Karpas-422 (cell line): ENCODE measurements around the gene CST11. TPM values are rescaled to one million over a fixed set of nuclear protein-coding genes. Genes with fewer than 3 reads are reported as not detected.

Source experiments
- DNase-seq: peaks from one replicate; pipeline ENCODE4 v3.0.0-alpha.2; 2015
- H2AFZ ChIP-seq: fragments of 200-600 bp; sonication (generic); 2 replicates; pipeline ENCODE4 v1.6.1; 2014; ENCODE audit warnings: antibody characterized with exemption, low read length, mixed read lengths
- H3K27ac ChIP-seq: fragments of 200-600 bp; sonication (generic); 2 replicates; pipeline ENCODE4 v1.5.1; 2014; ENCODE audit warnings: mild to moderate bottlenecking, low read length, moderate library complexity
- H3K27me3 ChIP-seq: fragments of 200-600 bp; sonication (generic); 2 replicates; pipeline ENCODE4 v1.6.1; 2014; ENCODE audit warnings: low read length, mixed read lengths
- H3K36me3 ChIP-seq: fragments of 200-600 bp; sonication (generic); 2 replicates; pipeline ENCODE4 v1.6.1; 2014; ENCODE audit warnings: low read length, mixed read lengths; ENCODE audit not compliant: insufficient read depth
- H3K4me1 ChIP-seq: fragments of 200-600 bp; sonication (generic); 2 replicates; pipeline ENCODE4 v1.6.1; 2014; ENCODE audit warnings: mild to moderate bottlenecking, low read length, mixed read lengths
- H3K4me2 ChIP-seq: fragments of 200-600 bp; sonication (generic); 2 replicates; pipeline ENCODE4 v1.6.1; 2014; ENCODE audit warnings: low read length, low read depth, mild to moderate bottlenecking; ENCODE audit not compliant: poor library complexity, severe bottlenecking
- H3K4me3 ChIP-seq: fragments of 200-600 bp; sonication (generic); 2 replicates; pipeline ENCODE4 v1.5.1; 2014; ENCODE audit warnings: mild to moderate bottlenecking, antibody characterized with exemption, low read length, mixed read lengths
- H3K79me2 ChIP-seq: fragments of 200-600 bp; sonication (generic); 2 replicates; pipeline ENCODE4 v1.6.1; 2014; ENCODE audit warnings: mild to moderate bottlenecking, low read length, mixed read lengths
- H3K9ac ChIP-seq: fragments of 200-600 bp; sonication (generic); 2 replicates; pipeline ENCODE4 v1.6.0; 2014; ENCODE audit warnings: low read length
- H3K9me2 ChIP-seq: fragments of 200-600 bp; sonication (generic), shearing (Covaris generic); replicated peaks from 2 replicates; pipeline ENCODE4 v1.6.0; 2014; ENCODE audit warnings: mild to moderate bottlenecking, low read length, moderate library complexity; ENCODE audit not compliant: insufficient read depth
- H3K9me3 ChIP-seq: fragments of 300-700, 200-600 bp; sonication (generic); 2 replicates; pipeline ENCODE4 v1.6.1; 2014; ENCODE audit warnings: low read length, mixed read lengths
- H4K20me1 ChIP-seq: fragments of 200-600 bp; sonication (generic); 2 replicates; pipeline ENCODE4 v1.6.1; 2014; ENCODE audit warnings: mild to moderate bottlenecking, antibody characterized with exemption, low read length, low read depth; ENCODE audit not compliant: insufficient read depth
- total RNA-seq: library from RNA; depleted of rRNA; stranded (reverse); fragments of >200 nt; shearing (Covaris generic); gene quantifications from 2 replicates; pipeline ENCODE4 v1.2.3, GENCODE V29; 2014; ENCODE audit warnings: low replicate concordance

The CST11 gene
- total RNA-seq, 1 experiment from 2014 or later: not detected

DNA sequence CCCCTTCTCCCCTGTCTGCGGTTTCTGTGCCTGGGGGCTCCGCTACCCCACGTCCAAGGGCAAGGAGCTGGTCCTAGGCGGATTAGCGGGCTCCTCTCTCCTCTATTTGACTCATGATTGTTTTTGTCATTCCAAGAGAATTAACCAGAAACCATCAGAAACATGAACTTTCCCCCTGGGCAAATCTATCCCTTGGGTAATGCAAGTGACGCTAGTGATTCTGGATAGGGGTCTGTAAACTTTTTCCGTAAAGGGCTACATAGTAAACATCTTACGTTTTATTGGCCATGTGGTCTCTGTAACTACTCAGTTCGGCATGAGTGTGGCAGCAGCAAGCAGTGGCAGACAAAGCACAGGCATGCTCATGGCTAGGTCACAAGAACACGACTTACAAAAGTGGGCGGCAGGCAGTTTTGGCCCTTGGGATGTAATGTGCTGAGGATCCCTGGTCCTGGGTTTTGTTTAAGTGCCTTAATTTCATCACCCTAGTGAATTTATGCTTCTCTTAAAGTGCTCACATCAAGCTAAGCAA, 654 bp downstream of the CST11 start:
- Histone ChIP-seq H3K9me2 (no peaks in the 10 kb centered on the region), H3K4me3 (no peak overlapping the region), H3K9me3 (no peaks in the 10 kb centered on the region), H2AFZ (no peak overlapping the region), H3K9ac (no peak overlapping the region), H3K4me1 (no peaks in the 10 kb centered on the region), H3K27me3 (no peaks in the 10 kb centered on the region), H3K4me2 (no peak overlapping the region), H3K27ac (no peak overlapping the region), H3K79me2 (no peaks in the 10 kb centered on the region), H4K20me1 (no peaks in the 10 kb centered on the region), H3K36me3 (no peaks in the 10 kb centered on the region)
- no peak for DNase-seq

DNA sequence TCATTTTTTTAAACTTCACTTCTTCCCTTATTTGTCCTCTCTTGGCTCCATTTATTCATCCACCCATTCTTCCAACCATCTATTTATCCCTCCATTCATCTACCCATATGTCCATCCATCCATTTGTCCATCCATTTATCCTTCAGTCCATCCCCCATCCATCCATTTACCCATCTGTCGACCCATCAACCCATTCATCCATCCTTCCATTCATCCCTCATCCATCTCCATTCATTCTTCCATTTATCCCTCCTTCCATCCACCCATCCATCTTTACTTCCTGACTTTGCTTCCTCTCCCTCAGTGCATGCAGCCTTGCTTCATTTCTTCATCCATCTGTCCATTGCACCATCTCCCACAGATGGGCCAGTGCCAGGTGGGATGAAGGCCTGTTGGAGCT, 1.8 kb downstream of the CST11 start:
- no peaks in the 10 kb centered on the region for H4K20me1 ChIP-seq
- no peak overlapping the region for H3K4me3 ChIP-seq
- no peaks in the 10 kb centered on the region for H3K9me2 ChIP-seq
- H2AFZ ChIP-seq: no peak overlapping the region
- no peak for DNase-seq
- H3K36me3 ChIP-seq: no peaks in the 10 kb centered on the region
- H3K27ac ChIP-seq: no peak overlapping the region
- no peaks in the 10 kb centered on the region for H3K27me3 ChIP-seq
- no peak overlapping the region for H3K9ac ChIP-seq
- H3K4me2 ChIP-seq: no peak overlapping the region
- H3K4me1 ChIP-seq: no peaks in the 10 kb centered on the region
- H3K9me3 ChIP-seq: no peaks in the 10 kb centered on the region
- H3K79me2 ChIP-seq: no peaks in the 10 kb centered on the region

DNA sequence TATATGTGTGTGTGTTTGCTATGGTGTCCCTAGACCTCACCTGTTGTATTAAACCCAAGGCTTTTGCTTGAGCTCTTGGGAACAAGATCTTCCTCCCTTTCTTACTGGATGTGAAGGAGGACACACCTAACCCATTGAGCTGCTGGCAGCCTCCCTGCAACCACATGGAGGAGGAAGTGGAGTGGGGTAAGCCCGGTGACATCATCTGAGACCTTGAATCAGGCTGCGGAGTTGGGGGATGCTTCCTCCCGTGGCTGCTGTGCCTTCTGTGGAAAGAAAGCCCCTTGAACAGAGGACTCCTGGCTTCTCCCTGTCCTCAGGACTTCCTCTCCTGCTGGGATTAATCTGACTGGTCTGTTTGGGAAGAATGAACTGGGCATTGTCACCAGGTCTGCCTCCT, 3.3 kb downstream of the CST11 start:
- no peaks in the 10 kb centered on the region for H3K27me3 ChIP-seq
- H3K4me3 ChIP-seq: no peak overlapping the region
- no peaks in the 10 kb centered on the region for H4K20me1 ChIP-seq
- no peak overlapping the region for H3K27ac ChIP-seq
- H3K4me1 ChIP-seq: no peaks in the 10 kb centered on the region
- no peak overlapping the region for H3K9ac ChIP-seq
- DNase-seq: no peak
- no peaks in the 10 kb centered on the region for H3K9me2 ChIP-seq
- H3K9me3 ChIP-seq: no peaks in the 10 kb centered on the region
- H2AFZ ChIP-seq: no peak overlapping the region; the same call in 1 of the 2 replicates
- no peaks in the 10 kb centered on the region for H3K79me2 ChIP-seq
- H3K4me2 ChIP-seq: no peak overlapping the region
- H3K36me3 ChIP-seq: no peaks in the 10 kb centered on the region

DNA sequence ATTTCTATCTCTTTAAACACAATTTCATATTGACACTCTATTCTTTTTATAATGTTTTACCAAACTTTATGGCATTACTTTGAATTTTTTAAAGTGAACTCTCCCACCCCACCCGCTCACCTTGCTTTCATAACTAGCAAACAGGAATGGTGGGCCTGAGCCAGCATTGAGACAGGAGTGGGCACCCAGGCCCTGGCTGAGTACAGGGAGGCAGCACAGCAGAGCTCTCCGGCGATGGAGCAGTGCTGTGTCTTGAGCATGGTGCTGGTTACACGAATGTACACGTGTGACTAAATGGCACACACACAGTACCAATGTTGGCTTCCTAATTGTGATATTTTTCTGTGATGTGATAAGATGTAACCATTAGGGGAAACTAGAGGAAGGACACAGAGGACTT, 4.5 kb downstream of the CST11 start:
- no peak for DNase-seq
- H3K4me1 ChIP-seq: no peaks in the 10 kb centered on the region

DNA sequence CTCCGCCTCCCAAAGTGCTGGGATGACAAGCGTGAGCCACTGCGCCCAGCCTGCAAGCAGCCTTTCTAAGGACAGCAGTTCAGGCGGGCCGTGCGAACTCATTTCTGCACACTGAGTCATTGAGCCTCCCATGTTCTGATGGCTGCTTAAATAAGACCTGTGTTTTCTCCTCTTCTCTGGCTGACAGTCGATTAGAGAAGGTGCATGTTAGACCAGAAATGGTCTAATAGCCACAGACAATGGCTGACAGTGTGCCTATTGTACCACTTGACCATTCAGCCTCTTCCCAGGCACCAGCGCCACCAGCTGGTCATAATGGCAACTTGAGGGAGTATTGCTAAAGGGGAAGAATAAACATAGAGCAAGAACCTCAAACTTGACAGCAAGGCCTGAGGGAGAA, 6.2 kb downstream of the CST11 start:
- Histone ChIP-seq H2AFZ (no peak overlapping the region), H3K9me3 (no peaks in the 10 kb centered on the region), H3K4me3 (no peak overlapping the region), H3K4me2 (no peak overlapping the region), H4K20me1 (no peaks in the 10 kb centered on the region), H3K27me3 (no peaks in the 10 kb centered on the region), H3K4me1 (no peaks in the 10 kb centered on the region), H3K27ac (no peak overlapping the region), H3K79me2 (no peaks in the 10 kb centered on the region), H3K9me2 (no peaks in the 10 kb centered on the region), H3K36me3 (no peaks in the 10 kb centered on the region), H3K9ac (no peak overlapping the region)
- peak; percentile 86 for DNase-seq

More for the DNA sequence above, 4.5 kb downstream of the CST11 start:
- Histone ChIP-seq H3K9ac (no peak overlapping the region), H3K4me2 (no peak overlapping the region), H3K27ac (no peak overlapping the region), H3K36me3 (no peaks in the 10 kb centered on the region), H3K9me2 (no peaks in the 10 kb centered on the region), H3K9me3 (no peaks in the 10 kb centered on the region), H3K79me2 (no peaks in the 10 kb centered on the region), H3K27me3 (no peaks in the 10 kb centered on the region), H3K4me3 (no peak overlapping the region), H4K20me1 (no peaks in the 10 kb centered on the region), H2AFZ (no peak overlapping the region)

DNA sequence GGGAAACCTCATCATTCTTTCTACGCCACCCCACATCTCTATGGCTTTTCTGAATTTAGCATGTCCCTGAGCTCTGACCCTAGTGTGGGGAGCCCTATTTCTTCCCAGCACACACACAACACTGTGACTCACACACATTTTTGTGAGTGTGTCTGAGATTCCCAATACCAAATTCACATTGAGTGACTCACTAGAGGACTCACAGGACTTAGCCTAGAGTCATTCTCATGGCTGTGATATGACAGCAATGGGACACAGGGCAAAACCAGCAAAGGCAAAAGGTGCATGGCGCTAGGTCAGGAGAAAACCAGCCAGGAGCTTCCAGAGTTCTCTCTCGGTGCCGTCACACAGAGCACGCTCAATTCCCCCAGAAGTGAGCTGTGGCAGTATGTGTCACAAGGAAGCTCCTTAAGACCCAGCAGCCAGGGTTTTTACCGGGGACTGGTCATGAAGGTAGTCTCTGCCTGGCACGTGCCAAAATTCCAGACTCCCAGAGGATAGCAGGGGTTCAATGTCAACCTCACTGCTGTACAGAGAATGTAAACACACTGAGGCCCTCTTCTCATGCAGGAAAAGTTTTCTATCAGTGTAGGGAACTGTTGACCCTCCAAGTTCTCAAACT, 7.0 kb downstream of the CST11 start:
- Histone ChIP-seq H3K4me2 (no peak overlapping the region), H3K4me1 (no peaks in the 10 kb centered on the region), H3K79me2 (no peaks in the 10 kb centered on the region), H3K9me3 (no peaks in the 10 kb centered on the region), H3K36me3 (no peaks in the 10 kb centered on the region), H3K27ac (no peak overlapping the region), H3K4me3 (no peak overlapping the region), H2AFZ (no peak overlapping the region), H3K27me3 (no peaks in the 10 kb centered on the region), H3K9me2 (no peaks in the 10 kb centered on the region), H4K20me1 (no peaks in the 10 kb centered on the region), H3K9ac (no peak overlapping the region)
- DNase-seq: no peak

DNA sequence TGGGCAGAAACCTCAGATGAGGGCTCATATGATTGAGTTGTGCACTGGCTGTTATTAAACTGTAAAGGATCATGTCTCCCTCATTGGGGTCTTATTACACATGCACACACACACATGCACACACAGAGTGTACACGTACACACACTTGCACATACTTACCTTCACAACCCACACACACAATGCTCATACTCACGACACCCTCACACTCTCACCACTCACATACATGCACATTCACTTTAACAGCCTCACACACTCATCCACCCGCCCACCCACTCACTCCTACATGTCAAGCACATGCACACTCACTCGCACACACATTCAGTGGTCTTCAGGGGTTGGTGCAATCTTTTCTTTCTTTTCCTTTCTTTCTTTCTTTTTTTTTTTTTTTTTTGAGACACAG, 7.8 kb downstream of the CST11 start:
- Histone ChIP-seq H4K20me1 (no peaks in the 10 kb centered on the region), H3K27me3 (no peaks in the 10 kb centered on the region), H3K79me2 (no peaks in the 10 kb centered on the region), H2AFZ (no peak overlapping the region), H3K4me2 (no peak overlapping the region), H3K27ac (no peak overlapping the region), H3K9me3 (no peaks in the 10 kb centered on the region), H3K9ac (no peak overlapping the region), H3K36me3 (no peaks in the 10 kb centered on the region), H3K4me1 (no peaks in the 10 kb centered on the region), H3K4me3 (no peak overlapping the region), H3K9me2 (no peaks in the 10 kb centered on the region)
- DNase-seq: no peak

DNA sequence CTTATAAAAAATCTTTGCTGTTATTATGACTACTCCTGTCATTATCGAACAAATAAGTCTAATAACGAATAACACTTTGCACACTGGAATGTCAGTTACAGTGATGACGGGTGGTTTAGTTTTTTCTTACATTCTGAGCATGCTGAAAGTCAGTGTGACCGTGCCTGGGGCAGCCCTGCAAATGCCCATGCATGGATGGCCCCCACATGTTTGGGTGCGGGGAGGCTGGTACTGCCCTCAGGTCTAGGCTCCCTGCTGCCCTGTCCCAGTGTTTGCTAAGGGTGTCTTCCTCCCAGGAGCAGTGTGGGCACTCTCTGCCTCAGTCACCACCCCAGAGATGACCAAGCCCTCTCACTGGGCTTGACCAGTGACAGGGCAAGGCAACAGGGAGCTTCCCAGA, 10.2 kb downstream of the CST11 start:
- no peaks in the 10 kb centered on the region for H3K9me2 ChIP-seq
- H3K27ac ChIP-seq: no peak overlapping the region
- H3K79me2 ChIP-seq: no peaks in the 10 kb centered on the region
- no peak for DNase-seq
- no peaks in the 10 kb centered on the region for H3K36me3 ChIP-seq
- no peak overlapping the region for H3K4me2 ChIP-seq
- no peaks in the 10 kb centered on the region for H3K4me1 ChIP-seq
- H3K9ac ChIP-seq: no peak overlapping the region
- H3K27me3 ChIP-seq: no peaks in the 10 kb centered on the region
- H3K9me3 ChIP-seq: no peaks in the 10 kb centered on the region
- no peaks in the 10 kb centered on the region for H4K20me1 ChIP-seq
- H2AFZ ChIP-seq: no peak overlapping the region
- H3K4me3 ChIP-seq: no peak overlapping the region
